Vagina (tissue), 2 donors: ENCODE measurements around the gene CCDC40. TPM values are rescaled to one million over a fixed set of nuclear protein-coding genes. Genes with fewer than 3 reads are reported as not detected.

Experiments
- DNase-seq, 2 donors: peaks; one replicate each; pipeline ENCODE4 v3.0.0-alpha.2; 2017; ENCODE audit errors: extremely low spot score in 2 of 2
- H3K27ac ChIP-seq: fragments of 200-600 bp; sonication (generic); one replicate; pipeline ENCODE4 v1.5.1; 2019
- H3K27me3 ChIP-seq: fragments of 200-600 bp; sonication (generic); one replicate; pipeline ENCODE4 v1.5.1; 2019
- H3K36me3 ChIP-seq, 2 donors: fragments of 200-600 bp; sonication (generic); one replicate each; pipeline ENCODE4 v1.5.1; 2017 to 2019
- H3K4me1 ChIP-seq: fragments of 200-600 bp; sonication (generic); one replicate; pipeline ENCODE4 v1.5.1; 2019
- H3K4me3 ChIP-seq, 2 donors: fragments of 200-600 bp; sonication (generic); 1 replicate in 1 of 2; 2 replicates in 1 of 2; pipeline ENCODE4 v1.5.1; 2016 to 2019
- H3K9me3 ChIP-seq: fragments of 200-600 bp; sonication (generic); one replicate; pipeline ENCODE4 v1.5.1; 2019
- CTCF ChIP-seq, 3 experiments: fragments of 450-650 bp in 2 of 3; fragments of 200-600 bp in 1 of 3; sonication (generic) in 1 of 3; IDR thresholded peaks; one replicate each; pipeline ENCODE4 v1.5.1; 2017 to 2019; ENCODE audit warnings: antibody characterized with exemption in 3 of 3, mild to moderate bottlenecking in 2 of 3, moderate library complexity in 2 of 3
- POLR2A ChIP-seq, 2 donors: fragments of 450-650 bp; IDR thresholded peaks; one replicate each; pipeline ENCODE4 v1.6.1; 2017; ENCODE audit warnings: antibody characterized with exemption in 2 of 2, mild to moderate bottlenecking in 2 of 2, moderate library complexity in 2 of 2
- POLR2AphosphoS5 ChIP-seq, 2 donors: sonication (generic); formaldehyde crosslinking; IDR thresholded peaks; one replicate each; pipeline ENCODE4 v1.9.0; 2017; ENCODE audit warnings: antibody characterized with exemption in 2 of 2, mild to moderate bottlenecking in 2 of 2, low read depth in 1 of 2; ENCODE audit not compliant: insufficient read depth in 1 of 2
- intact Hi-C: fragments of 100-400 bp; cut with DNase I; formaldehyde crosslinking; loops from one replicate; pipeline ENCODE4 v1.15.1; 2023
- total RNA-seq: library from RNA; depleted of rRNA; stranded (reverse); fragments of >200 nt; gene quantifications from one replicate; pipeline ENCODE4 v1.2.3, GENCODE V29; 2016

Gene CCDC40
- total RNA-seq, 1 donor from 2014 or later, result 9.3 TPM

- Histone ChIP-seq H3K4me3 (no peak overlapping the region), H3K36me3 (peaks cover 0 to 51% of the 10 kb centered on the region in 2 donors), H3K27me3 (no peaks in the 10 kb centered on the region), H3K4me1 (no peaks in the 10 kb centered on the region), H3K9me3 (no peaks in the 10 kb centered on the region), H3K27ac (no peak overlapping the region)
- TF ChIP-seq POLR2AphosphoS5 (IDR thresholded peaks at IDR 0.05; ENCODE audit: insufficient read depth in 1 of 2, low read depth in 1 of 2) (no peak), POLR2A (IDR thresholded peaks at IDR 0.05) (no peak), CTCF (IDR thresholded peaks at IDR 0.05) (no peak)
- intact Hi-C loops, result no loop called here
- DNase-seq, result no peak
These were observed 96.6 kb downstream of the CCDC40 start for GRCh38 chr17:80132906-80133625.

DNA sequence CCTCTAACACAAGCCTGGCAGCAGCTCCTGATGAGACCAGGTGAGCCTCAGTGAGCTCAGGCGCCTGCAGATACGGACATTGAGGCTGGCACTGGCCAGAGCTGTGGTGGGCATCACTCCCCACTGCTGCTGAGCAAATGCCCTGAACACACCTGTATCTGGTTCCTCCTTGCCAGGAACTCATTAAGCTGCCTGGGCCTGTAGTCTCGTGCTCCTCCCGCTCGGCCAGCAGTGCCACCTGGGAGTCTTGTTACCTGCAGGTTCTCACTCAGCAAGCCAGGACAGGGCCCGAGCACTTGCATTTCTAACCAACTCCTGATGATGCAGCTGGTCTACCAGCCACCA lies 97.2 kb downstream of the CCDC40 start:
- intact Hi-C loops, result no loop called here
- no peak for DNase-seq
- H3K36me3 ChIP-seq, result peaks cover 0 to 56% of the 10 kb centered on the region in 2 donors

GRCh38 chr17:80137131-80137530 lies 100.7 kb downstream of the CCDC40 start:
- Histone ChIP-seq H3K9me3 (no peaks in the 10 kb centered on the region), H3K4me3 (no peak overlapping the region), H3K27ac (no peak overlapping the region), H3K36me3 (peaks cover 0 to 90% of the 10 kb centered on the region in 2 donors), H3K4me1 (no peaks in the 10 kb centered on the region), H3K27me3 (no peaks in the 10 kb centered on the region)
- no peak for TF ChIP-seq POLR2A (IDR thresholded peaks at IDR 0.05)
- TF ChIP-seq POLR2AphosphoS5 (IDR thresholded peaks at IDR 0.05; ENCODE audit: insufficient read depth in 1 of 2, low read depth in 1 of 2), result no peak
- intact Hi-C loops, result no loop called here
- DNase-seq, result no peak

More for the DNA sequence above, 97.2 kb downstream of the CCDC40 start:
- Histone ChIP-seq H3K9me3 (no peaks in the 10 kb centered on the region), H3K27ac (no peak overlapping the region), H3K4me1 (no peaks in the 10 kb centered on the region), H3K27me3 (no peaks in the 10 kb centered on the region), H3K4me3 (no peak overlapping the region)
- no peak for TF ChIP-seq POLR2AphosphoS5 (IDR thresholded peaks at IDR 0.05; ENCODE audit: insufficient read depth in 1 of 2, low read depth in 1 of 2)
- no peak for TF ChIP-seq CTCF (IDR thresholded peaks at IDR 0.05)
- TF ChIP-seq POLR2A (IDR thresholded peaks at IDR 0.05), result no peak

DNA sequence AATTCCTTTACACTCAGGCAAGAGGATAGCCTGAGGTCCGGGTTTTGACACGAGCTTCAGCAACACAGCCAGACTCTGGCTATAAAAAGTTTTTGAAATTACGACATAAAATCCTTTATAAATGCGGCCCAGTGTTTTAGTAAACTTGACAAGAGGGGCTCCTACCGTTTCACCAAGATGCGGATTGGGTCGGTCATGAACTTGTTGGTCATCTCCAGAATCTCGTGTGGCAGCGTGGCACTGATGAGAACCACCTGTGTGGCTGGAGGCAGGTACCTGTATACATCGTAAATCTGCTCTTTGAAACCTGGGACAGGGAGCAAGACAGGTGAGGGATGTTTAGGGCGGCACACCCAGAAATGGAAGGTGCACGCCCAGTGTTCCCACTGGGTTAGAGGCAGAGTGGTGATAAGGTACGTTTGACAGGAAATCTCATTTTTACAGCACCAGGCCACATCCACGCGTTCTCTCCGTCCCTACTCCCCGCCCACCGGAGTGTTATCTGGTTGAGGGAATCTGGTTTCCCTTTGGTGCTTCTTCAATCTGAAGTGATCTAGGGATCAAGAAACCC lies 102.5 kb downstream of the CCDC40 start:
- peaks cover 0 to 99% of the 10 kb centered on the region in 2 donors for H3K36me3 ChIP-seq

More for the DNA sequence above, 102.5 kb downstream of the CCDC40 start:
- no peak overlapping the region for H3K4me3 ChIP-seq
- H3K9me3 ChIP-seq, result no peaks in the 10 kb centered on the region
- intact Hi-C loops, result no loop called here
- H3K27me3 ChIP-seq, result no peaks in the 10 kb centered on the region
- DNase-seq, result no peak
- no peak for TF ChIP-seq POLR2A (IDR thresholded peaks at IDR 0.05)
- no peak for TF ChIP-seq CTCF (IDR thresholded peaks at IDR 0.05)
- TF ChIP-seq POLR2AphosphoS5 (IDR thresholded peaks at IDR 0.05; ENCODE audit: insufficient read depth in 1 of 2, low read depth in 1 of 2), result no peak
- no peaks in the 10 kb centered on the region for H3K4me1 ChIP-seq
- no peak overlapping the region for H3K27ac ChIP-seq
